ENCODE results near the gene TMOD3. TPM values are rescaled to one million over a fixed set of nuclear protein-coding genes. Genes with fewer than 3 reads are reported as not detected.

Gene TMOD3
- total and polyA plus RNA-seq, 2 donors (not counting 3 experiments of a cell fraction or from before 2014, with no cell fraction given): 10.4 to 64.3 TPM

- dilution Hi-C loops (cut with MboI; ENCODE audit: extremely low pct_ligation_motif_present, low sequenced_read_pairs) (no loop called here), intact Hi-C loops (cut with micrococcal nuclease) (no loop called here)
- Histone ChIP-seq H2AFZ (ENCODE audit: low read depth, low read length) (no peak overlapping the region), H3K4me3 (replicated peaks in 1 of 3; ENCODE audit: insufficient read depth in 1 of 3, low read depth in 1 of 3, low read length in 3 of 3) (no peak overlapping the region), H4K20me1 (replicated peaks; ENCODE audit: control insufficient read depth, extremely low read depth, insufficient read depth, low read length) (no peaks in the 10 kb centered on the region), H3K27ac (ENCODE audit: insufficient read depth, low read depth, low read length) (no peak overlapping the region), H3K27me3 (ENCODE audit: control insufficient read depth in 2 of 2, insufficient read depth in 2 of 2, low read length in 2 of 2) (no peaks in the 10 kb centered on the region), H3K4me1 (ENCODE audit: control insufficient read depth, extremely low read depth, insufficient read depth, low read length) (no peaks in the 10 kb centered on the region), H3K9ac (replicated peaks; ENCODE audit: extremely low read depth, insufficient read depth, low read length) (no peak overlapping the region), H3K9me3 (replicated peaks; ENCODE audit: control insufficient read depth, insufficient read depth, low read length) (no peaks in the 10 kb centered on the region), H3K79me2 (ENCODE audit: control insufficient read depth, insufficient read depth, low read length) (no peaks in the 10 kb centered on the region), H3K9me1 (replicated peaks; ENCODE audit: control insufficient read depth, extremely low read depth, insufficient read depth, low read length) (no peaks in the 10 kb centered on the region), H3K36me3 (ENCODE audit: control insufficient read depth in 2 of 2, extremely low read depth in 1 of 2, insufficient read depth in 2 of 2, low read length in 2 of 2) (peaks cover 3 to 5% of the 10 kb centered on the region in 2 experiments), H3K4me2 (ENCODE audit: insufficient read depth, low read length) (no peak overlapping the region)
- no peak for FAIRE-seq
- TF ChIP-seq EZH2 (IDR thresholded peaks at IDR 0.05; ENCODE audit: borderline replicate concordance, low read depth, low read length, severe bottlenecking) (no peak), FOS (IDR thresholded peaks at IDR 0.05; ENCODE audit: borderline replicate concordance, insufficient read depth, low read length) (no peak), GATA2 (IDR thresholded peaks at IDR 0.05; ENCODE audit: insufficient read depth, insufficient read length, low read depth, low read length) (no peak)
- DNase-seq (ENCODE audit: low read depth, low spot score): no peak
- ChIA-PET POLR2A (no interaction called here), CTCF (no interaction called here)
- BruUV-seq (replicated peaks): no TSS peak
Measured at GRCh38 chr15:51932161-51932560, 102.7 kb downstream of the TMOD3 start.

- no peaks in the 10 kb centered on the region for H3K79me2 ChIP-seq (ENCODE audit: control insufficient read depth, insufficient read depth, low read length)
- no peak for FAIRE-seq
- no peak overlapping the region for H3K9ac ChIP-seq (replicated peaks; ENCODE audit: extremely low read depth, insufficient read depth, low read length)
- no peak overlapping the region for H3K4me2 ChIP-seq (ENCODE audit: insufficient read depth, low read length)
- no peak overlapping the region for H2AFZ ChIP-seq (ENCODE audit: low read depth, low read length)
- H3K27me3 ChIP-seq (ENCODE audit: control insufficient read depth in 2 of 2, insufficient read depth in 2 of 2, low read length in 2 of 2): no peaks in the 10 kb centered on the region
- H3K4me1 ChIP-seq (ENCODE audit: control insufficient read depth, extremely low read depth, insufficient read depth, low read length): peaks cover 6% of the 10 kb centered on the region
- CTCF ChIA-PET: interaction anchor here (0.9 to 1.4 kb wide), 5 partner anchors 9 to 796 kb away, joined by 3 read pairs; partner anchors contain the start of gene LEO1
- intact Hi-C loops (cut with micrococcal nuclease): no loop called here
- BruUV-seq (replicated peaks): no TSS peak
- H3K9me1 ChIP-seq (replicated peaks; ENCODE audit: control insufficient read depth, extremely low read depth, insufficient read depth, low read length): no peaks in the 10 kb centered on the region
- H4K20me1 ChIP-seq (replicated peaks; ENCODE audit: control insufficient read depth, extremely low read depth, insufficient read depth, low read length): no peaks in the 10 kb centered on the region
- no peak overlapping the region for H3K4me3 ChIP-seq (replicated peaks in 1 of 3; ENCODE audit: insufficient read depth in 1 of 3, low read depth in 1 of 3, low read length in 3 of 3)
- peaks cover 5 to 6% of the 10 kb centered on the region in 2 experiments for H3K36me3 ChIP-seq (ENCODE audit: control insufficient read depth in 2 of 2, extremely low read depth in 1 of 2, insufficient read depth in 2 of 2, low read length in 2 of 2)
- no peak overlapping the region for H3K27ac ChIP-seq (ENCODE audit: insufficient read depth, low read depth, low read length)
- no peaks in the 10 kb centered on the region for H3K9me3 ChIP-seq (replicated peaks; ENCODE audit: control insufficient read depth, insufficient read depth, low read length)
- no peak for TF ChIP-seq POLR2A (IDR thresholded peaks at IDR 0.05; ENCODE audit: low read depth, low read length)
- TF ChIP-seq CTCF (IDR thresholded peaks at IDR 0.05; ENCODE audit: extremely low read depth in 1 of 2, insufficient read depth in 1 of 2, low read depth in 1 of 2, low read length in 2 of 2): no peak
- no peak for TF ChIP-seq EZH2 (IDR thresholded peaks at IDR 0.05; ENCODE audit: borderline replicate concordance, low read depth, low read length, severe bottlenecking)
- TF ChIP-seq GATA2 (IDR thresholded peaks at IDR 0.05; ENCODE audit: insufficient read depth, insufficient read length, low read depth, low read length): no peak
- TF ChIP-seq FOS (IDR thresholded peaks at IDR 0.05; ENCODE audit: borderline replicate concordance, insufficient read depth, low read length): no peak
- no peak for TF ChIP-seq JUN (IDR thresholded peaks at IDR 0.05; ENCODE audit: borderline replicate concordance, insufficient read depth, insufficient read length, low read depth)
- TF ChIP-seq MYC (IDR thresholded peaks at IDR 0.05; ENCODE audit: low read depth, low read length): no peak
- no peak for TF ChIP-seq POLR2AphosphoS5 (IDR thresholded peaks at IDR 0.05; ENCODE audit: insufficient read depth, low read depth, low read length)
- TF ChIP-seq MAX (IDR thresholded peaks at IDR 0.05; ENCODE audit: insufficient read depth, insufficient read length): no peak
- DNase-seq (ENCODE audit: low read depth, low spot score): no peak
- dilution Hi-C loops (cut with MboI; ENCODE audit: extremely low pct_ligation_motif_present, low sequenced_read_pairs): no loop called here
- POLR2A ChIA-PET: interaction anchor here (0.6 kb wide), 1 partner anchor 9 kb away, joined by 3 read pairs; no protein-coding TSS in a partner anchor
Measured at GRCh38 chr15:51935466-51936104, 106.1 kb downstream of the TMOD3 start.
